Esophagus muscularis mucosa (tissue), 4 donors: ENCODE measurements around the gene PHYKPL.

Experiments
- EP300 ChIP-seq: sonication (generic); formaldehyde crosslinking; IDR thresholded peaks from one replicate; pipeline ENCODE4 v1.6.1; 2017; ENCODE audit warnings: antibody characterized with exemption
- POLR2A ChIP-seq: fragments of 450-650 bp; IDR thresholded peaks from one replicate; pipeline ENCODE4 v1.6.1; 2017; ENCODE audit warnings: antibody characterized with exemption, moderate library complexity, mild to moderate bottlenecking, low read depth
- POLR2AphosphoS5 ChIP-seq, 2 donors: sonication (generic); formaldehyde crosslinking; IDR thresholded peaks; one replicate each; pipeline ENCODE4 v1.6.1; 2017; ENCODE audit warnings: antibody characterized with exemption in 2 of 2
- TF ChIP-seq, protein P1 (sequence below), 3 experiments: fragments of 200-600 bp in 2 of 3; fragments of 450-650 bp in 1 of 3; sonication (generic) in 2 of 3; IDR thresholded peaks; one replicate each; pipeline ENCODE4 v1.5.1; 2017 to 2019; ENCODE audit warnings: antibody characterized with exemption in 3 of 3, mild to moderate bottlenecking in 2 of 3, moderate library complexity in 1 of 3

- TF ChIP-seq, protein P1, sequence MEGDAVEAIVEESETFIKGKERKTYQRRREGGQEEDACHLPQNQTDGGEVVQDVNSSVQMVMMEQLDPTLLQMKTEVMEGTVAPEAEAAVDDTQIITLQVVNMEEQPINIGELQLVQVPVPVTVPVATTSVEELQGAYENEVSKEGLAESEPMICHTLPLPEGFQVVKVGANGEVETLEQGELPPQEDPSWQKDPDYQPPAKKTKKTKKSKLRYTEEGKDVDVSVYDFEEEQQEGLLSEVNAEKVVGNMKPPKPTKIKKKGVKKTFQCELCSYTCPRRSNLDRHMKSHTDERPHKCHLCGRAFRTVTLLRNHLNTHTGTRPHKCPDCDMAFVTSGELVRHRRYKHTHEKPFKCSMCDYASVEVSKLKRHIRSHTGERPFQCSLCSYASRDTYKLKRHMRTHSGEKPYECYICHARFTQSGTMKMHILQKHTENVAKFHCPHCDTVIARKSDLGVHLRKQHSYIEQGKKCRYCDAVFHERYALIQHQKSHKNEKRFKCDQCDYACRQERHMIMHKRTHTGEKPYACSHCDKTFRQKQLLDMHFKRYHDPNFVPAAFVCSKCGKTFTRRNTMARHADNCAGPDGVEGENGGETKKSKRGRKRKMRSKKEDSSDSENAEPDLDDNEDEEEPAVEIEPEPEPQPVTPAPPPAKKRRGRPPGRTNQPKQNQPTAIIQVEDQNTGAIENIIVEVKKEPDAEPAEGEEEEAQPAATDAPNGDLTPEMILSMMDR (IDR thresholded peaks at IDR 0.05) = no peak
- TF ChIP-seq POLR2A (no peak), EP300 (no peak), POLR2AphosphoS5 (IDR thresholded peaks at IDR 0.05) (no peak)
These were observed 34.0 kb upstream of the PHYKPL start for GRCh38 chr5:178266581-178266980.
